OCI-LY1 (cell line): ENCODE data around the gene PAMR1.

Experiments used
- H2AFZ ChIP-seq: fragments of 200-600 bp; sonication (generic), shearing (Covaris generic); 2 replicates; pipeline ENCODE4 v1.6.0; 2014; ENCODE audit warnings: antibody characterized with exemption, mild to moderate bottlenecking, low read length
- H3F3A ChIP-seq: fragments of 200-600 bp; sonication (generic), shearing (Covaris generic); 2 replicates; pipeline ENCODE4 v1.6.0; 2014; ENCODE audit warnings: mild to moderate bottlenecking, antibody characterized with exemption, low read length, moderate library complexity; ENCODE audit not compliant: insufficient read depth
- H3K27ac ChIP-seq: fragments of 200-600 bp; sonication (generic); 2 replicates; pipeline ENCODE4 v1.5.1; 2014; ENCODE audit warnings: low read length, mixed run types, mild to moderate bottlenecking, low read depth; ENCODE audit not compliant: poor library complexity, severe bottlenecking
- H3K27me3 ChIP-seq: fragments of 200-600 bp; sonication (generic); 2 replicates; pipeline ENCODE4 v1.6.0; 2014; ENCODE audit warnings: antibody characterized with exemption, mild to moderate bottlenecking, low read length, moderate library complexity; ENCODE audit not compliant: insufficient read depth
- H3K36me3 ChIP-seq: fragments of 200-600 bp; sonication (generic); 2 replicates; pipeline ENCODE4 v1.6.1; 2014; ENCODE audit warnings: mild to moderate bottlenecking, antibody characterized with exemption, low read length, moderate library complexity, mixed read lengths; ENCODE audit not compliant: insufficient read depth
- H3K4me1 ChIP-seq: fragments of 200-600 bp; sonication (generic); 2 replicates; pipeline ENCODE4 v1.5.1; 2014; ENCODE audit warnings: mild to moderate bottlenecking, low read length, moderate library complexity; ENCODE audit not compliant: insufficient read depth, severe bottlenecking
- H3K4me2 ChIP-seq: fragments of 200-600 bp; sonication (generic), shearing (Covaris generic); 2 replicates; pipeline ENCODE4 v1.6.1; 2014; ENCODE audit warnings: low read length
- H3K4me3 ChIP-seq: fragments of 200-600 bp; sonication (generic); 2 replicates; pipeline ENCODE4 v1.5.1; 2014; ENCODE audit warnings: low read length, low read depth, mild to moderate bottlenecking, mixed read lengths; ENCODE audit not compliant: poor library complexity, severe bottlenecking
- H3K79me2 ChIP-seq: fragments of 200-600 bp; shearing (Covaris generic); 2 replicates; pipeline ENCODE4 v1.6.1; 2016; ENCODE audit warnings: mixed run types, low read length, mixed read lengths; ENCODE audit not compliant: insufficient read depth
- H3K9ac ChIP-seq: fragments of 200-600 bp; sonication (generic), shearing (Covaris generic); 2 replicates; pipeline ENCODE4 v1.6.1; 2014; ENCODE audit warnings: mild to moderate bottlenecking, low read length, mixed read lengths
- H3K9me2 ChIP-seq: fragments of 200-600 bp; sonication (generic), shearing (Covaris generic); 2 replicates; pipeline ENCODE4 v1.6.1; 2014; ENCODE audit warnings: low read depth, mild to moderate bottlenecking, low read length, mixed read lengths
- H3K9me3 ChIP-seq: fragments of 200-600 bp; shearing (Covaris generic); 2 replicates; pipeline ENCODE4 v1.6.1; 2014; ENCODE audit warnings: low read length, mixed read lengths
- H4K20me1 ChIP-seq: fragments of 200-600 bp; sonication (generic), shearing (Covaris generic); 2 replicates; pipeline ENCODE4 v1.6.0; 2016; ENCODE audit warnings: mild to moderate bottlenecking, low read length; ENCODE audit not compliant: insufficient read depth
- CTCF ChIP-seq: fragments of 200-600 bp; sonication (generic), shearing (Covaris generic); IDR thresholded peaks from 2 replicates; pipeline ENCODE4 v1.5.1; 2017; ENCODE audit warnings: mild to moderate bottlenecking, antibody characterized with exemption, low read length, moderate library complexity, mixed read lengths
- EZH2 ChIP-seq: fragments of 200-600 bp; sonication (generic), shearing (Covaris generic); IDR thresholded peaks from 2 replicates; pipeline ENCODE4 v1.8.0; 2017; ENCODE audit warnings: borderline replicate concordance, mixed run types, mild to moderate bottlenecking, antibody characterized with exemption, low read length, moderate library complexity, mixed read lengths

PAMR1 gene

DNA sequence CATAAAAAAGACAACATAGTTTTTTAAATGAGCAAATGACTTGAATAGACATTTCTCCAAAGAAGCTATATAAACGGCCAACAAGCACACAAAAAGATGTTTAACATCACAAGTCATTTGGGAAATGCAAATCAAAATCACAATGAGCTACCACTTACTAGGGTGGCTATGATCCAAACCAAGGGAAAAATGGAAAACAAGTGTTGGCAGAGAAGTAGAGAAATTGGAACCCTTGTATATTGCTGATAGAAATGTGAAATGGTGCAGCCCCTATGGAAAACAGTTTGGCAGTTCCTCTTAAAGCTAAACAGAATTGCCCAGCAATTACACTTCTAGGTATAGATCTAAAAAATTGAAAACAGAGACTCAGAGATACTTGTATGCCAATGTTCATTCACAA lies 29.0 kb downstream of the PAMR1 start:
- Histone ChIP-seq H3K79me2 (no peaks in the 10 kb centered on the region), H3K27ac (no peak overlapping the region), H3K4me2 (no peak overlapping the region), H3K27me3 (no peaks in the 10 kb centered on the region), H4K20me1 (no peaks in the 10 kb centered on the region), H3K9ac (no peak overlapping the region), H3K9me2 (no peaks in the 10 kb centered on the region), H2AFZ (no peak overlapping the region), H3K36me3 (no peaks in the 10 kb centered on the region), H3K4me3 (no peak overlapping the region), H3K9me3 (no peaks in the 10 kb centered on the region), H3K4me1 (no peaks in the 10 kb centered on the region), H3F3A (no peaks in the 10 kb centered on the region)
- TF ChIP-seq CTCF (no peak), EZH2 (no peak)

GRCh38 chr11:35494957-35495490 lies 30.4 kb downstream of the PAMR1 start:
- no peak for TF ChIP-seq CTCF
- TF ChIP-seq EZH2 = no peak
- H3K36me3 ChIP-seq = no peaks in the 10 kb centered on the region
- no peak overlapping the region for H3K9ac ChIP-seq
- H3K27ac ChIP-seq = no peak overlapping the region
- H3K9me2 ChIP-seq = no peaks in the 10 kb centered on the region
- H3K4me1 ChIP-seq = no peaks in the 10 kb centered on the region
- no peaks in the 10 kb centered on the region for H3K9me3 ChIP-seq
- no peak overlapping the region for H3K4me2 ChIP-seq
- H3K79me2 ChIP-seq = no peaks in the 10 kb centered on the region
- H3K27me3 ChIP-seq = no peaks in the 10 kb centered on the region
- H3K4me3 ChIP-seq = no peak overlapping the region
- H4K20me1 ChIP-seq = no peaks in the 10 kb centered on the region
- no peaks in the 10 kb centered on the region for H3F3A ChIP-seq
- H2AFZ ChIP-seq = no peak overlapping the region

DNA sequence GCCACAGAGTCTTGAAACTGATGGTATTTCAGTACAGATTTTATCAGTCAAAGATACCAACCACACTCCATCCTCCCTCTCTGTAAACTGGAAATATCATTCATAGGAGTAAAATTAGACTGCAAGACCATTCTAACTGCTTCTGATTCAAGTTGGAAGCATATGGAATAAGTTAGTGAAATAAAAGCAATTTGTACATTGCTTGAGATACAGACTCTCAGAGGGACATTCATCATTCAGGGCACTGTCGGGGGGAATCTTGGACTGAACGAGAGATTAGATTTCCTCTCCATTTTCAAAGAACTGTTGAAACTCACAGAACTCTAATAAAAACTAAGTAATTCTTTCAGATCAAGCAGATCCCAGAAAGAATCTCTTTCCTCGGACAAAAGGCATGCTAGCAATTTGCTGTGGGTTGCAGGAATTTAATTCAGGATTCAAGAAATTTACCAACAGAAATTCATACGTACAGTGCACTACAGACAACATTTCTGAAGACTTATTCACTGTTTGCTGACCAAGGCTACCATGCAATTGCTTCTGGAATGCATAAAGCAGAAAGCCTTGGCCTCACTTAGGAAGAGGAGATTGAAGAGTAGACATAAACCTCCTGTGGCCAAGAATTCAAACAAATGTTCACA lies 34.1 kb downstream of the PAMR1 start:
- TF ChIP-seq EZH2 (no peak), CTCF (no peak)
- no peak overlapping the region for H2AFZ ChIP-seq
- no peak overlapping the region for H3K4me3 ChIP-seq
- no peak overlapping the region for H3K27ac ChIP-seq
- no peaks in the 10 kb centered on the region for H3F3A ChIP-seq
- H4K20me1 ChIP-seq = no peaks in the 10 kb centered on the region
- H3K36me3 ChIP-seq = no peaks in the 10 kb centered on the region
- no peaks in the 10 kb centered on the region for H3K79me2 ChIP-seq
- H3K9ac ChIP-seq = no peak overlapping the region
- no peaks in the 10 kb centered on the region for H3K4me1 ChIP-seq
- H3K27me3 ChIP-seq = no peaks in the 10 kb centered on the region
- no peak overlapping the region for H3K4me2 ChIP-seq
- H3K9me3 ChIP-seq = no peaks in the 10 kb centered on the region
- H3K9me2 ChIP-seq = no peaks in the 10 kb centered on the region
